ENCODE results near the gene ZSWIM6. TPM values are rescaled to one million over a fixed set of nuclear protein-coding genes. Genes with fewer than 3 reads are reported as not detected.

The ZSWIM6 gene
- polyA plus RNA-seq, 3 donors, result 1.7 to 33.5 (median 2.7) TPM

- DNase-seq, result no peak
- H3K27ac Mint-ChIP-seq, result no peak overlapping the region
- H3K27me3 Mint-ChIP-seq (ENCODE audit: low read depth in 3 of 3), result peaks cover 0 to 2% (median 0%) of the 10 kb centered on the region in 3 donors
- no peaks in the 10 kb centered on the region for H3K36me3 ChIP-seq (replicated peaks in 1 of 2; ENCODE audit: control insufficient read depth in 1 of 2, insufficient read depth in 2 of 2, low read length in 2 of 2)
- no peak overlapping the region for H3K4me2 ChIP-seq (replicated peaks; ENCODE audit: extremely low read depth, low read length, poor library complexity, severe bottlenecking)
- H3K4me3 ChIP-seq (replicated peaks in 1 of 3; ENCODE audit: low read depth in 2 of 3, low read length in 3 of 3), result no peak overlapping the region
- H3K27ac ChIP-seq (ENCODE audit: low read depth in 1 of 2, low read length in 2 of 2), result peak overlapping the region in 1 of 2 donors; percentile 4
- no peak for TF ChIP-seq CTCF (IDR thresholded peaks at IDR 0.05)
- H3K79me2 ChIP-seq (ENCODE audit: insufficient read depth, low read length), result peaks cover 96% of the 10 kb centered on the region
- H2AFZ ChIP-seq (ENCODE audit: insufficient read depth, low read depth, low read length, poor library complexity, severe bottlenecking), result no peak overlapping the region
- peaks cover 0 to 13% of the 10 kb centered on the region in 2 donors for H3K36me3 Mint-ChIP-seq
- H3K4me1 Mint-ChIP-seq, result peaks cover 27% of the 10 kb centered on the region
- H3K4me3 Mint-ChIP-seq, result no peak overlapping the region
- H3K9me3 Mint-ChIP-seq, result peaks cover 0 to 3% (median 0%) of the 10 kb centered on the region in 7 donors
- peaks cover 100% of the 10 kb centered on the region for H4K20me1 ChIP-seq (ENCODE audit: insufficient read depth, low read length)
- WGBS (ENCODE audit: insufficient coverage), result 100% methylated on average over 1 of the region's 2 CpGs
- H3K9ac ChIP-seq (ENCODE audit: insufficient read depth, low read length, poor library complexity, severe bottlenecking), result no peak overlapping the region
- no peaks in the 10 kb centered on the region for H3K9me3 ChIP-seq (replicated peaks in 1 of 2; ENCODE audit: control insufficient read depth in 1 of 2, insufficient read depth in 1 of 2, low read length in 2 of 2)
- H3K4me1 ChIP-seq (ENCODE audit: control insufficient read depth in 1 of 2, insufficient read depth in 2 of 2, low read length in 2 of 2), result peaks cover under 1 to 19% of the 10 kb centered on the region in 2 donors
- intact Hi-C loops (cut with micrococcal nuclease), result no loop called here
- H3K27me3 ChIP-seq (ENCODE audit: control insufficient read depth in 2 of 2, insufficient read depth in 2 of 2, low read length in 2 of 2), result no peaks in the 10 kb centered on the region
Measured at GRCh38 chr5:61397937-61398336, 65.9 kb downstream of the ZSWIM6 start.

- intact Hi-C loops (cut with micrococcal nuclease), result no loop called here
Measured at GRCh38 chr5:61398440-61398839, 66.4 kb downstream of the ZSWIM6 start.

More at GRCh38 chr5:61398440-61398839, 66.4 kb downstream of the ZSWIM6 start:
- peaks cover 100% of the 10 kb centered on the region for H4K20me1 ChIP-seq (ENCODE audit: insufficient read depth, low read length)
- no peaks in the 10 kb centered on the region for H3K9me3 ChIP-seq (replicated peaks in 1 of 2; ENCODE audit: control insufficient read depth in 1 of 2, insufficient read depth in 1 of 2, low read length in 2 of 2)
- no peak overlapping the region for H3K4me2 ChIP-seq (replicated peaks; ENCODE audit: extremely low read depth, low read length, poor library complexity, severe bottlenecking)
- no peak overlapping the region for H2AFZ ChIP-seq (ENCODE audit: insufficient read depth, low read depth, low read length, poor library complexity, severe bottlenecking)
- Mint-ChIP-seq H3K36me3 (peaks cover 0 to 13% of the 10 kb centered on the region in 2 donors), H3K4me3 (no peak overlapping the region), H3K27me3 (ENCODE audit: low read depth in 3 of 3) (peaks cover 0 to 2% (median 0%) of the 10 kb centered on the region in 3 donors), H3K4me1 (peaks cover 32% of the 10 kb centered on the region), H3K9me3 (peaks cover 0 to 3% (median 0%) of the 10 kb centered on the region in 7 donors), H3K27ac (peak overlapping the region in 1 of 7 donors; percentile 34)
- H3K79me2 ChIP-seq (ENCODE audit: insufficient read depth, low read length), result peaks cover 96% of the 10 kb centered on the region
- H3K4me1 ChIP-seq (ENCODE audit: control insufficient read depth in 1 of 2, insufficient read depth in 2 of 2, low read length in 2 of 2), result peaks cover 5 to 24% of the 10 kb centered on the region in 2 donors
- H3K27ac ChIP-seq (ENCODE audit: low read depth in 1 of 2, low read length in 2 of 2), result peak overlapping the region in 1 of 2 donors; percentile 4
- no peak overlapping the region for H3K4me3 ChIP-seq (replicated peaks in 1 of 3; ENCODE audit: low read depth in 2 of 3, low read length in 3 of 3)
- H3K36me3 ChIP-seq (replicated peaks in 1 of 2; ENCODE audit: control insufficient read depth in 1 of 2, insufficient read depth in 2 of 2, low read length in 2 of 2), result no peaks in the 10 kb centered on the region
- no peak for TF ChIP-seq CTCF (IDR thresholded peaks at IDR 0.05)
- H3K9ac ChIP-seq (ENCODE audit: insufficient read depth, low read length, poor library complexity, severe bottlenecking), result no peak overlapping the region
- DNase-seq, result no peak
- 100% methylated on average over 2 of the region's 4 CpGs for WGBS (ENCODE audit: insufficient coverage)
- H3K27me3 ChIP-seq (ENCODE audit: control insufficient read depth in 2 of 2, insufficient read depth in 2 of 2, low read length in 2 of 2), result no peaks in the 10 kb centered on the region
